Measurements from ENCODE around the gene CACFD1.

The CACFD1 gene

DNA sequence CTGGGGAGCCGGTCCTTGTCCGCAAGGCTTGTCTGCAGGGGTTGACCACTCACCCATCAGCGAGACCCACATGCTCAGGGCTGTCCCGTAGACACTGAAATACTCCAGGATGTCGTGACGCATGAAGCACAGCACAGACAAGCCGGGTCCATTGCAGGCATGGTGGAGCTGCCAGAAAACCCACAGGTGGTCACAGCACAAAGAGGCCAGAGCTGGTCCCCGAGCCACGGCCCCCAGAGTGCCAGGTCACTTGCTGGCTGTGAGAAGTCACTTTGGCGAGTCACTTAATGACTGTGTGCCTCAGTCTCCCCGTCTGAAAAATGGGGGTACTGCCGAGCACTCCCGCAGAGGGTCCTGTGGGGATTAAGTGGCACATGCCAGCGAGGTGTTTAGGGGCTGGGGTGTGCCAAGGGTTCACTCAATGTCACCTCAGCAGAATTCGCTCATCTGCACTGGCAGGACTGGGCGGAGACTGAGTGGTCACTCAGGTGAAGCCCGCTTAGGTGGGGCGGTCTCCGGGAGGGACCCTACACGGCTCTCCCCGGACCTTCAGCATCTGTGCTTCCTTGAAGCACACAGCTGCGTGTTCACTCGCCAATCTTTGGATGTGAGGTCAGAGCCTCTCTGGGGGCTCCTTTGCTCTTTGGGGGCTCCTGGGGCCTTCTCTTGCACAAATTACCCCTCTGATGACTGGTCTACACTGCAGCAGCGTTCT is 60.5 kb downstream of the CACFD1 start:
- no peak for DNase-seq
